ENCODE measurements around the gene KRTAP3-1. TPM values are rescaled to one million over a fixed set of nuclear protein-coding genes. Genes with fewer than 3 reads are reported as not detected.

The KRTAP3-1 gene
- polyA plus RNA-seq, 1 experiment: not detected

GRCh38 chr17:40980117-40980516 lies 28.8 kb downstream of the KRTAP3-1 start:
- no peak for TF ChIP-seq CTCF (IDR thresholded peaks at IDR 0.05; ENCODE audit: insufficient read depth, low read depth, low read length)
- ChIA-PET POLR2A (interaction anchor here (0.6 kb wide), 1 partner anchor 79 kb away, joined by 5 read pairs; no protein-coding TSS in a partner anchor), CTCF (interaction anchor here (1.7 kb wide), 1 partner anchor 9 kb away, joined by 11 read pairs; no protein-coding TSS in a partner anchor)
- Histone ChIP-seq H3K27me3 (ENCODE audit: control insufficient read depth, insufficient read depth, low read length) (no peaks in the 10 kb centered on the region), H3K4me3 (ENCODE audit: low read depth, low read length) (no peak overlapping the region), H3K36me3 (ENCODE audit: control insufficient read depth, insufficient read depth, low read length) (no peaks in the 10 kb centered on the region)
- DNase-seq (ENCODE audit: low read depth): no peak

GRCh38 chr17:40978575-40979151 lies 30.3 kb downstream of the KRTAP3-1 start:
- no peak for TF ChIP-seq CTCF (IDR thresholded peaks at IDR 0.05; ENCODE audit: insufficient read depth, low read depth, low read length)
- ChIA-PET POLR2A (no interaction called here), CTCF (no interaction called here)
- Histone ChIP-seq H3K27me3 (ENCODE audit: control insufficient read depth, insufficient read depth, low read length) (no peaks in the 10 kb centered on the region), H3K36me3 (ENCODE audit: control insufficient read depth, insufficient read depth, low read length) (no peaks in the 10 kb centered on the region), H3K4me3 (ENCODE audit: low read depth, low read length) (no peak overlapping the region)
- DNase-seq (ENCODE audit: low read depth): no peak

GRCh38 chr17:40975516-40975915 lies 33.4 kb downstream of the KRTAP3-1 start:
- Histone ChIP-seq H3K4me3 (ENCODE audit: low read depth, low read length) (no peak overlapping the region), H3K27me3 (ENCODE audit: control insufficient read depth, insufficient read depth, low read length) (no peaks in the 10 kb centered on the region), H3K36me3 (ENCODE audit: control insufficient read depth, insufficient read depth, low read length) (no peaks in the 10 kb centered on the region)
- POLR2A ChIA-PET: no interaction called here
- CTCF ChIA-PET: no interaction called here
- DNase-seq (ENCODE audit: low read depth): no peak
- no peak for TF ChIP-seq CTCF (IDR thresholded peaks at IDR 0.05; ENCODE audit: insufficient read depth, low read depth, low read length)

GRCh38 chr17:40974366-40974765 lies 34.6 kb downstream of the KRTAP3-1 start:
- ChIA-PET CTCF (interaction anchor here (0.7 kb wide), 1 partner anchor 42 kb away, joined by 3 read pairs; no protein-coding TSS in a partner anchor), POLR2A (no interaction called here)
- no peak for TF ChIP-seq CTCF (IDR thresholded peaks at IDR 0.05; ENCODE audit: insufficient read depth, low read depth, low read length)

GRCh38 chr17:40967582-40967981 lies 41.3 kb downstream of the KRTAP3-1 start:
- H3K27me3 ChIP-seq (ENCODE audit: control insufficient read depth, insufficient read depth, low read length): no peaks in the 10 kb centered on the region
- no peak for DNase-seq (ENCODE audit: low read depth)
- TF ChIP-seq CTCF (IDR thresholded peaks at IDR 0.05; ENCODE audit: insufficient read depth, low read depth, low read length): no peak
- ChIA-PET POLR2A (no interaction called here), CTCF (interaction anchor here (1.1 to 1.2 kb wide), 2 partner anchors 13 to 14 kb away, joined by 3 to 4 read pairs; no protein-coding TSS in a partner anchor)
- H3K4me3 ChIP-seq (ENCODE audit: low read depth, low read length): no peak overlapping the region
- H3K36me3 ChIP-seq (ENCODE audit: control insufficient read depth, insufficient read depth, low read length): no peaks in the 10 kb centered on the region

More at GRCh38 chr17:40974366-40974765, 34.6 kb downstream of the KRTAP3-1 start:
- Histone ChIP-seq H3K27me3 (ENCODE audit: control insufficient read depth, insufficient read depth, low read length) (no peaks in the 10 kb centered on the region), H3K4me3 (ENCODE audit: low read depth, low read length) (no peak overlapping the region), H3K36me3 (ENCODE audit: control insufficient read depth, insufficient read depth, low read length) (no peaks in the 10 kb centered on the region)
- DNase-seq (ENCODE audit: low read depth): no peak
